DMS79 (cell line): Measurements from ENCODE around the gene RPUSD4.

ENCODE experiments used
- DNase-seq: peaks from one replicate; lab custom pipeline; 2025; lab: John Stamatoyannopoulos, UW

The RPUSD4 gene

GRCh38 chr11:126212089-126212660 is 725 bp upstream of the RPUSD4 start:
- DNase-seq = no peak

- DNase-seq = peak; percentile 28
Observed at GRCh38 chr11:126210871-126211235, 597 bp downstream of the RPUSD4 start.

GRCh38 chr11:126207896-126208295 is 3.6 kb downstream of the RPUSD4 start:
- no peak for DNase-seq

DNA sequence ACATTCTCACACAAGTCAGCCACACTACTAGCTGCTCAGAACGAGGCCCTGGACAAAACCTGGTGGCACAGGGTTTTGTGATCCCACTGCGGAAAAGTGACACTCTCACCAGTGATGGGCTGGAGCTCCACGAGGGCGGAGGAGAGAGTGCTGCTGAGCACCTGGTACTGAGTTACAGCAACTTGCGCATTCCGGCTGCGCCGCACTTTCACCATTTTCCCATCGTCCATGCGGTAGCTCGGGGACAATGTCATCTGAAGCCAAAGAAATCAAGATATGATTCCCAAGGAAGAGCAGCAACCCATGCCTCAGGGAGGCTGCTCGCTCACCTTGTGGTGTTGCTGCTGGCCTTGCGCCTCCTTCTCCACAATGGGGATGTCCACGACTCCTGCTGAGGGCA is 6.1 kb downstream of the RPUSD4 start:
- no peak for DNase-seq

- no peak for DNase-seq
Observed at GRCh38 chr11:126202646-126203359, 8.6 kb downstream of the RPUSD4 start.

GRCh38 chr11:126198648-126199047 is 12.8 kb downstream of the RPUSD4 start:
- DNase-seq = no peak

GRCh38 chr11:126197277-126197939 is 14.0 kb downstream of the RPUSD4 start:
- DNase-seq = no peak

DNA sequence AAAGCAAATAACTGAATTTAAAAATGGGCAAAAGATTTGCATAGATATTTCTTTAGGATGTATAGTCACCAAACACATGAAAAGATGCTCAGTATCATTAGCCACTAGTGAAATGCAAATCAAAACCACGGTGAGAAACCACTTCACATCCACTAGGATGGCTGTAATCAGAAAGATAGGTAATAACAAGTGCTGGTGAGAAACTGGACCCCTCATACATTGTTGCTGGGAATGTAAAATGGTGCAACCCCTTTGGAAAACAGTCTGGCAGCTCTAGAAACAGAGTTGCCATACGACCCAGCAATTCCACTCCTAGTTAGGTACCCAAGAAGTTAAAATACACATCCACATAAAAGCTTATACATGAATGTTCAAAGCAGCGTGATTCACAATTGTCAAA is 16.3 kb downstream of the RPUSD4 start:
- DNase-seq = no peak

DNA sequence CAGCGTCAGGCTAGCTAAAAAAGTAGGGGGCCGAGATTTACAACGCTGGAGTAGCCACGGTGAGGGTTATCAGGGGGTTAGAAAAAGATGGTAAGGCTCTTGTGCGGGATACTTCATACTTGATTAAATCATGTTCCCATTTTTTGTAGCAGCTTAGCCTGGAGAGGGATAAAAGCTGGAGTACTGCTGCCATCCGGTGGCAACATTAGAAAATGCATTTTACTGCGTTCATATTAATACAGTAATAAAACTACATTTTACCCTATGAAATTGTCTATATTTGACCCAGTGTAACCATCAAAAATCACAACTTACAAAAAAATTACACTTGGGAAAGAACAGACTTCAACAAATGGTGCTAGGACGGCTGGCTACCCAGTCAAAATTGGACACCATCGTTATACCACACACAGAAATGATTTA is 17.3 kb downstream of the RPUSD4 start:
- peak; percentile 44 for DNase-seq

DNA sequence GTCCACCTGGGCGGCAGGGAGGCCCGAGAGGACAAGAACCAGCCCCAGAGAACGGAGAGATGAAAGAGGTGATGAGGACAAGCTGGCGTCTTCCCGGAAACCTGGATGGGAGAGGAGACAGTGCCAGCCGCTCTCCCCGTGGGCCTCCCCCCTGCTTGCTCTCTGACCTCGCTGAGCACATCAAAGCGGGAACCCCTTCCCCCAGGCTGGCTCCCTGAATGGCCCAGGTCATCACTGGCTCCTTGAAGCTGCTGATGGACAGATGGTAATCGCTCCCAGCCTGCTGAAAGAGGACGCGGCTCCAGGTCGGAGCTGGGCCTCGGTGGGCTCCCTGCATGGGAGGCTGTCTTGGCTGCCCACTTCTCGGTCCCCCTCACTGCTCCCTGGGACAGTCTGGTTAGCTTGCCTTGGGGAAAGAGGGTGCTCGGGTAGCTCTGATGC is 18.4 kb downstream of the RPUSD4 start:
- no peak for DNase-seq

- DNase-seq = no peak
Observed at GRCh38 chr11:126192361-126192760, 19.1 kb downstream of the RPUSD4 start.

- DNase-seq = no peak
Observed at GRCh38 chr11:126191379-126192073, 19.9 kb downstream of the RPUSD4 start.

DNA sequence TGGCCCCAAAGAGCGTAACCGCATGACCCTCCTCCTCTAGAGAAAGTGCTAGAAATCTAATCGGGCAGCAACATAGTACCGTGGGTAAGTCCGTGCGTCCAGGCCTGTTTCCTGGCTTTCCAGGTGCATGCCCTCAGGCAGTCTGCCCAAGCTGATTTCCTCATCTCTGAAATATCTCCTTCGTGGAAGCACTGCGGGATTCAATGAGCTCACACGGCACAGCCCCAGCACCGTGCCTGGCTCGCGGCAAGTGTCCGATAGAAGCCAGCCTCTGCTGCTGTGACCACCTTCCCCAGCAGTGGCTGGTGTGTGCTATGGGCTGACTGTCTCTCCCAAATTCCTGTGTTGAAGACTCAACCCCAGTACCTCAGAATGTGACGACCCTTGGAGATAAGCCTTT is 20.7 kb downstream of the RPUSD4 start:
- no peak for DNase-seq

DNA sequence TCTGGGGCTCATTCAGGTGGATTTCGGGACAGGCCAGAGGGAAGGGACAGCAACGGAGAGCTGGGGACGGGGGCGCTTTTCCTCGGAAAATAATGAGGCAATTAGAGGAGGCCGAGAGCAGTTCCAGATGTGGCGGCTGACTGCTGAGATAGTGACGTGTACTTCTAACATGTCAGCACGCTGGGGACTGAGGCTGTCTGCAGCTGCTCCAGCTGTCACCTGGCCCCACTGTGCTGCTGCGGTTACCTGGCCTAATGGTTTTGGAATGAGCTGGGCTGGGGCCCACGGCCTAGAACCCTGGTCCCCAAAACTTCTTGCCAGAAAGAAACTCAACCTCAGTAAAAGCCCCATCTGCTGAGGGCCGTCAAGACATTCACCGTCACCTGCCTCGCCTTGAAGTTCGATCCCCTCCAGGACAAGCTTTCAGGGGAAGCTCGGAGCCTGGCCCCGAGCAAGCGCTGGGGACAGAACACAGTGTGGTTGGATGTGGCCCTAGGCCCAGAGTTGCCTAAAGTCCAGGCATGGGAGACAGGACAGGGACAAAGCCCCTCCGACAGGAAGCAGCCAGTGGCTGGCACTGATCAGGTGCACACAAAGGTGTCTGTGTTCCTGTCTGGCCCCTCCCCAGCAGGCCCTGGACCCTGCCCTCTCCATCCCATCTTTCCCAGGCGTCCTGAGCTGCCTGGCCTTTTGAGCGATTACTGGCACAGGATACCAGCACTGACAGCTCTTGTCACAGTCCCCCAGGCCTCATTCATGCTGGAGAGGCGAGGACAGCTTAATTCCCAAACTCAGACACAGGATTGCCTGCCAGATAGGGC is 22.1 kb downstream of the RPUSD4 start:
- no peak for DNase-seq

GRCh38 chr11:126188332-126189108 is 22.9 kb downstream of the RPUSD4 start:
- DNase-seq = no peak

GRCh38 chr11:126186708-126187529 is 24.5 kb downstream of the RPUSD4 start:
- no peak for DNase-seq

- no peak for DNase-seq
Observed at GRCh38 chr11:126186025-126186698, 25.3 kb downstream of the RPUSD4 start.

DNA sequence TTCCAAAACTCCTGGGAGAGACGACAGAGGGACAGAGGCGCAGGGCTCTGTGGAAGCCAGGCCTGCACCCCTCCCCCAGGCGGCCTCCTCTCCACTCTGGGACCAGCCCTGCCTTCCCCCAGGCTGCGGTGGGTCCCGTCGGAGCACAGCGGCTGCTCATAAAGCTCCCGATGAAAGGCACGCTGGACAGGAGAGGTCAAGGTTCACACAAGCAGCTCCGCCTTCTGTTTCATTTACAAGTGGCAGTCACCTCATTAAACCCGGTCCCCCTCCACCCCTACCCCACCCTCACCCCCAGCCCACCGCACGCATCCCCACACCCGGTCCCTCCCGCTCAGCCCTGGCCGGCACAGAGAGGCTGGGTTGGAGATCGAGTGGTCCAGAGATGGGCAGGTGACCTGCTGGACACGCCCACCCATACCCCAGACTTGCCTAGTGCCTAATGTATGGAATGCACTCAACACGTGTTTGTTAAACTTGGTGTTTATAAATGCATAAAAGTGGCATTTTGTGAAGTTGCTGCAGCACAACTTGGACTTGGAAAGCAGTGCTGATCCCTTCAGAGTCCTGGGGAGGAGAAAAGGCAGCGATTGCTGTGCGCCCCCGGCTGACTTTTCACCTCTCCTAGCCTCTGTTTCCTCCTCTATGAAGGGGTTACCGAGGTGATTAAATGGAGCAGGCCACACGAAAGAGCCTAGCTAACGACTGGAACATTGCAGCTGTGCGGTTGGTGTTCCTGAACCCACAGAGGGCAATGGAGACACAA is 26.0 kb downstream of the RPUSD4 start:
- no peak for DNase-seq
